Forelimb muscle (tissue), 1 donor: ENCODE data around the gene ZFP62. TPM values are rescaled to one million over a fixed set of nuclear protein-coding genes. Genes with fewer than 3 reads are reported as not detected.

Experiments
- DNase-seq: peaks from one replicate; pipeline ENCODE4 v3.0.0-alpha.2; 2013; ENCODE audit warnings: low read depth
- polyA plus RNA-seq: library from polyadenylated mRNA; unstranded; fragments of 120-200 nt; gene quantifications from one replicate; pipeline ENCODE4 v1.2.1, GENCODE V29; 2013; ENCODE audit not compliant: insufficient read length

The ZFP62 gene
- polyA plus RNA-seq, 1 donor: 26.8 TPM

DNA sequence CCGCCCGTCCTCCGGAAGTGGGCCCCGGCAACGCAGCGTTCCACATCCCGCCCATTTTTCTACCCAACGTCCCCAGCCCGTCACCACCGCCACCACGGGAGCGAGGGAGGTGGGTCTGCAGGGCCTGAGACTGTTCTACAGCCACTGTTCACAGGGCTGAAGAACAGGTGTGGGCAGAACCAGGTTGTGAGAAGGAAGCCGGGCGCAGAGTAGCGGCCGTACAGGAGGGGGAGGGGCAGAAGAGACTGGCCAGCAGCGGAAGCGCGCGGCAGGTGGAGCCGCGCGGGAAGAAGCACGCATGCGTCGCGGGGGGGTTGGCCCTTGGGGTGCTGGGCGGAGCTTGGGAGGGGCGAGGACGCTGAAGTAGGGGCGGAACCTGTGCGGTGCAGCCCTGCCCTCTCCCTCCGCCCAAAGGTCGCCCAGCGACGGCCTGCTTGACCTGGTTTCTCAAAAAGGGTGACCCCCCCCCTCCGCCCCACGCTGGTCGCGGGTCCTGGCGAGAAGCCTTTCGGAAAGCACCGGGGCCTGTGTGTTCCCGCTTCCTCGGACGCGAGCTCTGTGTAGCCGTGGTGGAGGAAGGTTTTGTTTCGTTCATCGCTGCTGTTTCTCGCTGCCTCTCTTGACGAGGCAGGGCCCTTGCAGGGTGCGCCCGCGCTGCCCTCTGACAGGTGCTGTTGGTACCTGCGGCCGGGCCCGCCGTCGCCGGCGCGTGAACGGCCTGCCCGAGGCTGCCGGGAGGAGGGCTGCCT is 50.7 kb downstream of the ZFP62 start:
- DNase-seq: no peak

DNA sequence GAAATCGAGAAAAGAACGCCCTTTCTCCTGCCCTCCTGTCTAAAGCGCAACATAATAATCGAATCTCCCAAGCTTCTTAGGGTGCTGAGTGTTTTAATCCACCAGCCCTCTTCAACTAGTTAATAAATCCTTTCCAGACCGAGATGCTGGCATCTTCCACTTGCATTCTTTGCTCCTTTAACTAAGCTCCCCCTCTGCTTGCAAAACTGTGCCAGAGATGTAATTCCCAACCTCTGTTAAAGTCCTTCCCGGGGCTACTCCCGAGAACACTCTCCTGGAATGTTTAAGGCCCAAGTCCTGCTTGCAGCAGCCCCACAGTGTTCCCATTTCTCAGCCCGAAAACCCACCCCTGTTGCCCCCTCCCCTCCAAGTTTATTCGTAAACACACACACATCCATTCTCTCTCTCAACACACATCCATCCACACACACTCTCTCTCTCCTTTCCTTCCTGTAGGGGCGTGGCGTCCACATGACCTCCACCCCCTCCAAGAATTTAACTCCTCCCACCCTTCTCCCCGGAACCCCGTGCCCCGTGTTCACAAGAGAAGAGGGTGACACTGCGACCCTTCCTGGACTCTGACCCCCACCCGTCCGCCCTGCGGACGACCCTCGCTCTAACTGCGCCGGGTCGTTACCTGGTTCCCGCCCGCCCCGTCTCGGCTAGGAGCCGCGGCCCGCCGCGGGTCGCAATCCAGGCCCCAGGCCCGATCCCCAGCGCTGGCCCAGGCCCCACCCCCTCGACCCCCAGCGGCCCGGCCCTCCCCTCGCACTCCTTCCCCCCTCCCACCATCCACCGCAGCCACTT is 51.5 kb downstream of the ZFP62 start:
- no peak for DNase-seq

- no peak for DNase-seq
Measured at GRCh38 chr5:180808461-180809000, 52.5 kb downstream of the ZFP62 start.

GRCh38 chr5:180807654-180808414 is 53.2 kb downstream of the ZFP62 start:
- DNase-seq: no peak

DNA sequence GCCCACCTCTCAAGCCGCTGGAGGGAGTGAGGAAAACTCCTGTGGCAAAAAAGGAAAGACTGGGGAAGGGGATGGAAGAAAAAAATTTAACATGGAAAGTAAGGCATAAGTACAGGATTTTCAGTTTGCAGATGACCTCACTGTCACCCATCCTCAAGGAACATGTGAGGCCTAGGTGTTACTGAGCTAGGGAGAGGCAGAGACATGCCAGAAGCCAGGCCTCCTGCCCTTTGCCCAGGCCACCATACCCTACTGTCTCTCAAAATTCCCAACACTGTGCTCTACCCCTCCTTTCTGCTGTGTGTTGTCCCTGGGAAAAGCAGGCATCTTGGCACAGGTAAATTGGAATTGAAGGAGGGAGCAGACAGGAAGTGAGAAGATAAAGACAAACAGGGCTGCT is 54.0 kb downstream of the ZFP62 start:
- no peak for DNase-seq

DNA sequence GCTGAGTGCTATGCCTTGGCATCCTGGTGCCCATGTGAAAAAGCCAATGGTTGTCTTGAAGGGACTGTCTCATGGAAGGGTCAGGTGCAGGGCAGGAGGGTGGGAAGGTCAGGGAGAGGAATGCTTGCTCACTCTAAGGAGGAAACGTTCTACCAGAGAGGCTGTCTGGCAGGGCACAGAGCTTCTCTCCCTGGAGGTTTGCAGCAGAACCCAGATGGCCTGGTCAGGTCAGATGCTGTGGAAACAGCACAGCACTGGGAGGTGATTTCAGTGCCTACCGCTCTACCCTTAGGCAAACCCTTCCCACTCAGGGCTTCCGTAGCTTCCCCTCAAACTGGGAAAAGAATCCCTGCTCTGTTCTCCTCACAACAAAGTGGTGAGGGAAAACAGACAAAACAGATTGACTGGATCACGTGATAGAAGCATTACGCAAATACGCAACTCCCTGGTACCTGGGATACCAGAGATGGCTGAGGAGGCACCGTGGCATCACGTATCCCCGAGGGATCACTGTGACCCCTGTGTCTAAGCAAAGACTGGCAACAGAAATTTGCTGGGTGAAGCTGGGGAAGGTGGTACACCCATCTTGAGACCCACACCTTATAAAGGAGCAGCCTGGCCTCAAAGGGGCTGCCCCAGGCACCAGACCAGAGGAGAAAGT is 54.6 kb downstream of the ZFP62 start:
- no peak for DNase-seq

DNA sequence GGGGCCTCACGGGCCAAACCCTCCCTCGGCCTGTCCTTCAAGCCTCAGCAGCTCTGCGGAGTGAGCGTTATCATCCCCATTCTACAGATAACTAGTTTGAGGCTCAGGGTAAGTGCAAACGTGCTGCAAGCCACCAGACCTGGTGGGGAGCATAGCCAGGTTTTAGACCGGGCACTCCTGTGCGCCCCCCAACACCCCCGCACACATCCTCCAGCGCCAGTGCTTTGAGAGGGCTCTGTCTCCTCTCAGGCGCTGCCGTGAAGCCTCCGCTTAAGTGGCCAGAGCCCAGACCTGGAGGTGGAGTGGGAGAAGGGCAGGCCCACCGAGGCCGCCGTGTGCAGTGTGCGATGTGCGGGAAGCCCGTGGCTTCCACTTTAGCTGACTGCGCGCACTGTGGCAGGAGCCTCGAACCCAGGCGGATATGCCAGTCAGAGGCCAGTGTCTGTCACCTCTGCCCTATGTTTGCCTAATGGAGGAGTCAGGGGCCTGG is 56.9 kb downstream of the ZFP62 start:
- no peak for DNase-seq

DNA sequence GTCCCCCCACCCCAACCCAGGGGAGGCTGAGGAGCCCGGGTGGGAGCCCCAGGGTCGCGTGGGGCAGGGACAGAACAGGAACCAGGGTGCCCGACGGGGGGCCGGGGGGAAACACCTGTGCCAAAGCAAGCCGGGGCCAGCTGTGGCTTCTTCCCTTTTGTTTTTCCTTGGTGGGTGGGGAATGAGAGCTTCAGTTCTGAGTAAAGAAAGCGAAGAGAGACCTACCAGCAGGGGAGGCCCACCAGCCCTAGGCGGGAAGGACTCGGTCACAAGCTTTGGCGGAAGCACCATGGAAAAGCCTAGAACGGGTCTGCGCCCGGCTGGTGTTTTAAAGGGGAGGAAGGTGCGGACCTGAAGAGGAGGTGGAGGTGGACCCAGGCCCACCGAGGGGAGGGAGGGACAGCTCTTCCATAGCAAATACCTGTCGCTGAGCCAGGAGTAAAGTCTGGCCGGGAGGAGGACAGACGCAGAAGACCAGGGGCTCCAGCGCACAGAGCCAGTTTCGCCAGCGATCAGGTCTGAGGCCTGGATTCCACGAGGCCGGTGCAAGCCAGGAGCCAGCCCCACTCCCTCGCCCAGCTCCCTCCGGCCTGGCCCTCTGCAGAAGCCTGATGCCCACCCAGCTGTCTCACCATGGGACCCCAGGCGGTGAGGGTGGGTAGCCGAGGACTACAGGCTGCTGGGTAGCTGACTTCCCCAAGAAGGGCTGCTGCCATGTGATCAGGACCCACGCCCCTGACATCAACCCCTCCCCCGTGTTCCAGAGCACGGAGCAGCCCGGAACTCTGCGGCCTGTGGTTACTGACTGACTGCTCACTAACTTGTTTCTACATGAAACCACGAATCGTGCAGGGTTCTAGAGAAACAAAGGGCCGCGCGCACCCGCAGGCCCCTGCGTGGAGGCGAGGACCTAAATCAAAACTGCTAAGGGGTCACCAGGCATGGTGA is 57.6 kb downstream of the ZFP62 start:
- no peak for DNase-seq

DNA sequence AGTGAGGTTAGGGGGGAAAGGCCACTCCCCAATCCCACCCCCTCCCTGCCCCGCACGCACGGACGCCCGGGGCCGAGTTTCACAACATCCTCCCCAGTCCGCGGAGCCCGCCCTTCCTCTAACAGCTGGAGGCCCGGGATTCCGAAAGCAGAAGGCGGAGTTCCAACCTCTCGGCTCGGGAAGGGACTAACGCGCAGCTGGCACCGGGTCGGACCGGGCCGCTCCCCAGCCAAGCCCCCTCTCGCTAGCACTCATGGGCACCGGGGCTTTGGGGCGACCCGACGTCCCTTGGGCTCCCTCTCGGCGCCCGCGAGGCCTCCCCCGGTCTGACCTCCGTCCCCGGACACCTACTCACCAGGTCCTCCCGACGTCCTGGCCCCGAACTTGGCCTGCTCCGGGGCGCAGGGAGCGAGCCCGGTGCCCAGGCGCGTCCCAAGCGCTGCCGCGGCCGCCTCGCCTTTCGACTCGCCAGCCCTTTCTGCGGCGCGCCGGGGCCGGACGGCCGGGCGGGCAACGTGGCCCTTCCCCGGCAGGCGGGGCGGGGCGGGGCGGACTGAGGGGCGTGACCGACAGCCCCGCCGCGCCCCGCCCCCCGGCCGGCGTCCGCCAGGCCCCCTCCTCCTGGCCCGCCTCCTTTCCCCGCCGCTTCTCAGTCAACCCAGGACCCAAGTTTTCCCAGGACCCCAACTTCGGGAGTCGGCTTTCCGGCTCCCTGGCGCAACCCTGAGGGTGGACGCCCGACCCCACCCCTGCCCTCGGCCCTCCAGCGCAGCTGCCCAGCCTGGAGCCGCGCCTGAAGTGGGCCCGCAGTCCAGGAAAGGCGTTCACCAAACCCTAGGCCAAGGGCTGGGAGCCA is 58.5 kb downstream of the ZFP62 start, which contains the start of gene MGAT1:
MGAT1 (minus strand) TSS at position 482 of the 856 bp plus-strand sequence. CDS start 9,835 bp downstream, outside the sequence.
- DNase-seq: no peak

GRCh38 chr5:180801596-180802324 is 59.3 kb downstream of the ZFP62 start:
- DNase-seq: no peak

- DNase-seq: no peak
Measured at GRCh38 chr5:180799902-180800801, 60.9 kb downstream of the ZFP62 start.

DNA sequence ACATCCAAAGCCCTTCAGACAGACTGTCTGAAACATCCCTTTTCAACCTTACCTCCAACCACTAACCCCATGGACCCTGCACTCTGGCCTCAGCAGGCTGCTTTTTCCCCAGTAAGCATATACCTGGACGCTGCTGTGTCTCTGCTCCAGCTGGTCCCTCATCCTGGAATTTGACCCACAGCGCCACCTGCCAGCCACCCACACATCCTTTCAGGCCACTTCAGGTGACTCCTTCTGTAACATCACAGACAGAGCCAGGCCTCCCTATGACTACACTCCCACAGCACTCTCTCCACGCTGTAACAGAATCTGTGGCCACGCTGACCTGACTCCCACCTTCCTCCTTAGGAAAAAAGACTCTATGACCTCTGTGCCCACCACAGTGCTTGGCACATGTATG is 61.9 kb downstream of the ZFP62 start:
- DNase-seq: no peak

DNA sequence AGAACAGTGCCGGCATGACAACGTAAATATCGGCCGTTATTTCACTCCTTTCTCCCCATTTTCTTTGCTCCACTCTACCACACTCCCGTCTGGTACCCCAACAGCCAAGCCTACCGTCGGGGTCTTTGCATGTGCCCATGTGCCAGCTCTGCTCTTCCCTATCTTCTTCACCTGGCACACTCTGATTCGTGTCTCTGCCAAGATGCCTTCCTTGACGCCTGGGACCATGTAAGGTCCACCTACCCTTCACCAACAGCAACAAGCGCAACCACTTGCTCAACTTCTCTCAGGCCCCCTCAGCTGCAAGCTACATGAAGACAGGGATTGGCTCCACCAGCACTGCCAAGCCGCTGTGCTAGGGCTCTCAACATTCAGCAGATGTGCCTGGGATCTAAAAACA is 62.9 kb downstream of the ZFP62 start:
- no peak for DNase-seq
